Activated CD8-positive, alpha-beta memory T cell treated with anti-CD3 and anti-CD28 coated beads for 4 hours (primary cell): ENCODE results near the gene LDHB.
"Not testable (repeated sequence)": the region's sequence is repeated elsewhere in the genome, so short reads cannot be mapped to it uniquely, and the experiment has no call there.

Source experiments
- DNase-seq, 2 donors: peaks; one replicate each; pipeline ENCODE4 v3.0.0-alpha.2; 2020; ENCODE audit warnings: low read depth in 2 of 2

Gene LDHB

GRCh38 chr12:21608196-21608595, 49.4 kb downstream of the LDHB start:
- no peak for DNase-seq

GRCh38 chr12:21607701-21608100, 49.9 kb downstream of the LDHB start:
- DNase-seq = no peak

- DNase-seq = no peak
Measured at GRCh38 chr12:21606175-21606574, 51.5 kb downstream of the LDHB start.

- no peak for DNase-seq
Measured at GRCh38 chr12:21604245-21605101, 53.2 kb downstream of the LDHB start, which contains the start of gene GYS2. TSS of gene GYS2 (minus strand) at chr12:21604847. CDS start at chr12:21604592, 255 bp downstream.

- DNase-seq = no peak
Measured at GRCh38 chr12:21602774-21603173, 54.9 kb downstream of the LDHB start.

GRCh38 chr12:21600196-21600595, 57.4 kb downstream of the LDHB start:
- DNase-seq = no peak

- DNase-seq = no peak
Measured at GRCh38 chr12:21599143-21599999, 58.3 kb downstream of the LDHB start.

- DNase-seq = no peak
Measured at GRCh38 chr12:21598651-21599050, 59.0 kb downstream of the LDHB start.

- not testable (repeated sequence) for DNase-seq
Measured at GRCh38 chr12:21595356-21595755, 62.3 kb downstream of the LDHB start.

- DNase-seq = no peak
Measured at GRCh38 chr12:21585485-21585884, 72.2 kb downstream of the LDHB start.
